ENCODE data around the gene DHRS1. TPM values are rescaled to one million over a fixed set of nuclear protein-coding genes. Genes with fewer than 3 reads are reported as not detected.
A peak's percentile ranks its signal among the peaks of the same experiment; 100 is the strongest.

Gene DHRS1
- total RNA-seq, 2 experiments from 2014 or later: 11.9 to 13.6 TPM

DNA sequence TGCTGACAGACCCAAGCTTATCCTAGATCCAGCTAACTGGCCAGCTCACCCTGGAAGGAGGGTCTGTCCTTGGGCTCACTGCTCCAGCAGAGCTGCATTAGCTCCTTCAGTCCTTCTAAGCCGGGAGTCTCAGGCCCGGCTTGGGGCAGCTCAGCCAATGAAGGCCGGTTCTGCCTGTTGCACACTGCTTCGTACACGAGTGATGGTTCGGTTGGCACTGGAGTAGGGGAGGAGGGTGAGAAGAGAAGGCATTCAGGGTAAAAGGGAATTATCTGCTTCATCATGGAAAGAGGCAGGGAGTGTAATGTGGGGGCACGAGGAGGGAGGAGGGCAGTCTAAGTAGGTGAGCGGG lies 38.2 kb upstream of the DHRS1 start:
- ChIA-PET CTCF (interaction anchor here (0.7 to 12.7 kb wide), 7 partner anchors 26 to 99 kb away, joined by 3 to 454 read pairs (median 5); partner anchors contain the start of genes CBLN3, CIDEB, KHNYN and LTB4R), POLR2A (interaction anchor here (0.6 to 4.8 kb wide), 6 partner anchors 91 to 1143 kb away, joined by 3 to 40 read pairs (median 3); partner anchors contain the start of genes CBLN3, KHNYN and SDR39U1)
- peaks cover 27% of the 10 kb centered on the region for H3K4me1 Mint-ChIP-seq (ENCODE audit: low read depth)
- TF ChIP-seq, protein P1, sequence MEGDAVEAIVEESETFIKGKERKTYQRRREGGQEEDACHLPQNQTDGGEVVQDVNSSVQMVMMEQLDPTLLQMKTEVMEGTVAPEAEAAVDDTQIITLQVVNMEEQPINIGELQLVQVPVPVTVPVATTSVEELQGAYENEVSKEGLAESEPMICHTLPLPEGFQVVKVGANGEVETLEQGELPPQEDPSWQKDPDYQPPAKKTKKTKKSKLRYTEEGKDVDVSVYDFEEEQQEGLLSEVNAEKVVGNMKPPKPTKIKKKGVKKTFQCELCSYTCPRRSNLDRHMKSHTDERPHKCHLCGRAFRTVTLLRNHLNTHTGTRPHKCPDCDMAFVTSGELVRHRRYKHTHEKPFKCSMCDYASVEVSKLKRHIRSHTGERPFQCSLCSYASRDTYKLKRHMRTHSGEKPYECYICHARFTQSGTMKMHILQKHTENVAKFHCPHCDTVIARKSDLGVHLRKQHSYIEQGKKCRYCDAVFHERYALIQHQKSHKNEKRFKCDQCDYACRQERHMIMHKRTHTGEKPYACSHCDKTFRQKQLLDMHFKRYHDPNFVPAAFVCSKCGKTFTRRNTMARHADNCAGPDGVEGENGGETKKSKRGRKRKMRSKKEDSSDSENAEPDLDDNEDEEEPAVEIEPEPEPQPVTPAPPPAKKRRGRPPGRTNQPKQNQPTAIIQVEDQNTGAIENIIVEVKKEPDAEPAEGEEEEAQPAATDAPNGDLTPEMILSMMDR (IDR thresholded peaks at IDR 0.05): no peak
- H3K36me3 Mint-ChIP-seq (ENCODE audit: low read depth): peaks cover 3% of the 10 kb centered on the region
- H3K4me3 Mint-ChIP-seq: no peak overlapping the region
- ATAC-seq (no peak), DNase-seq (no peak)
- H3K9me3 Mint-ChIP-seq: no peaks in the 10 kb centered on the region
- H3K27ac Mint-ChIP-seq: no peak overlapping the region
- intact Hi-C loops (cut with micrococcal nuclease): loop anchor here (5.0 kb wide), 1 partner anchor 35 kb away; no protein-coding TSS in a partner anchor
- peaks cover 21% of the 10 kb centered on the region for H3K27me3 Mint-ChIP-seq

- CTCF ChIA-PET: interaction anchor here (0.7 to 12.7 kb wide), 8 partner anchors 13 to 100 kb away, joined by 3 to 454 read pairs (median 4); partner anchors contain the start of genes CBLN3, CIDEB, KHNYN and LTB4R
- no peak for ATAC-seq
- intact Hi-C loops (cut with micrococcal nuclease): loop anchor here (5.0 kb wide), 1 partner anchor 35 kb away; no protein-coding TSS in a partner anchor
These were observed 37.7 kb upstream of the DHRS1 start for GRCh38 chr14:24337144-24337823.

DNA sequence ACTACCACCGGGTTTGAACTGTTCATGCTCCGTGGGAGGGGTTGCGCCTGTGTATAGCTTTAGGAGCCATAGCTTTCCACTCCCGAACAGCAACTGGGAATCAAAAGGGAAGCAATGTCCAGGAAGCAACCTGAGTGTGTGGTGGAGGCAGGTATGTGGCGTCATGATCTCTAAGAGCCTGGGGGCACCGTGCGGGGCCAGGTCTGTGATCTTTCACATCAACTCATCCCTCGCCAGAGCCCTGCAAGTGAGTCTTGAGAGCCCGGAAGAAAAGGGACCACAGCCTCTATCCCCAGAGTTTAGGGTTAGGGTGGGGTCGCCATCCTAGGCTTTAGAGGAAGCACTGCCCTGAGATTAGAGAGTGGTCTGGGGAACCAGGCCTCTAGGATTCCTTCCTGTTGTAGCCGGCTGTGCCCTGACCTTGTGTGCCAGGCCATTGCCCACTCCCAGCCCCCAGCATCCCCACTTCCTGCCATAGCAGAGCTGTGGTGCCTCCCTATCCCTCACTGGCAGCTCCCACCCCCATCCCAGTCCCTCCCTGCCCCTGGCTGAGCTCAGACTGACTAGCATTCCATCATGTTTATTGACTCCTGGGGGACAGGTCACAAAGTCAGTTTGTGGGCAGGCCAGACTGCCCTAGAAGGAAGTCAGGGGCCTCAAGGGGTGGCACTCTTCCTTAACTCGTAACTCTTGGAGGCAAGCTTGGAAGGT lies 36.0 kb upstream of the DHRS1 start:
- H3K4me3 Mint-ChIP-seq: no peak overlapping the region
- ChIA-PET POLR2A (interaction anchor here (0.8 to 8.5 kb wide), 3 partner anchors 10 to 100 kb away, joined by 3 to 82 read pairs (median 3); partner anchors contain the start of genes CBLN3 and KHNYN), CTCF (interaction anchor here (1.0 to 12.7 kb wide), 7 partner anchors 9 to 101 kb away, joined by 3 to 454 read pairs (median 13); partner anchors contain the start of genes CBLN3, CIDEB and KHNYN)
- TF ChIP-seq, protein P1 (IDR thresholded peaks at IDR 0.05): no peak
- H3K36me3 Mint-ChIP-seq (ENCODE audit: low read depth): peaks cover 3% of the 10 kb centered on the region
- peaks cover 26% of the 10 kb centered on the region for H3K27me3 Mint-ChIP-seq
- no peak overlapping the region for H3K27ac Mint-ChIP-seq
- no peaks in the 10 kb centered on the region for H3K9me3 Mint-ChIP-seq
- intact Hi-C loops (cut with micrococcal nuclease): loop anchor here (5.0 kb wide), 1 partner anchor 37 kb away; no protein-coding TSS in a partner anchor
- ATAC-seq (no peak), DNase-seq (no peak)
- H3K4me1 Mint-ChIP-seq (ENCODE audit: low read depth): peaks cover 35% of the 10 kb centered on the region

More at GRCh38 chr14:24337144-24337823, 37.7 kb upstream of the DHRS1 start:
- TF ChIP-seq, protein P1 (IDR thresholded peaks at IDR 0.05): no peak
- Mint-ChIP-seq H3K9me3 (no peaks in the 10 kb centered on the region), H3K4me1 (ENCODE audit: low read depth) (peaks cover 29% of the 10 kb centered on the region), H3K4me3 (no peak overlapping the region), H3K36me3 (ENCODE audit: low read depth) (peaks cover 3% of the 10 kb centered on the region), H3K27ac (no peak overlapping the region), H3K27me3 (peaks cover 25% of the 10 kb centered on the region)
- POLR2A ChIA-PET: interaction anchor here (1.0 to 4.8 kb wide), 4 partner anchors 94 to 105 kb away, joined by 3 to 40 read pairs (median 3); partner anchors contain the start of genes CBLN3, KHNYN and SDR39U1
- DNase-seq: no peak

DNA sequence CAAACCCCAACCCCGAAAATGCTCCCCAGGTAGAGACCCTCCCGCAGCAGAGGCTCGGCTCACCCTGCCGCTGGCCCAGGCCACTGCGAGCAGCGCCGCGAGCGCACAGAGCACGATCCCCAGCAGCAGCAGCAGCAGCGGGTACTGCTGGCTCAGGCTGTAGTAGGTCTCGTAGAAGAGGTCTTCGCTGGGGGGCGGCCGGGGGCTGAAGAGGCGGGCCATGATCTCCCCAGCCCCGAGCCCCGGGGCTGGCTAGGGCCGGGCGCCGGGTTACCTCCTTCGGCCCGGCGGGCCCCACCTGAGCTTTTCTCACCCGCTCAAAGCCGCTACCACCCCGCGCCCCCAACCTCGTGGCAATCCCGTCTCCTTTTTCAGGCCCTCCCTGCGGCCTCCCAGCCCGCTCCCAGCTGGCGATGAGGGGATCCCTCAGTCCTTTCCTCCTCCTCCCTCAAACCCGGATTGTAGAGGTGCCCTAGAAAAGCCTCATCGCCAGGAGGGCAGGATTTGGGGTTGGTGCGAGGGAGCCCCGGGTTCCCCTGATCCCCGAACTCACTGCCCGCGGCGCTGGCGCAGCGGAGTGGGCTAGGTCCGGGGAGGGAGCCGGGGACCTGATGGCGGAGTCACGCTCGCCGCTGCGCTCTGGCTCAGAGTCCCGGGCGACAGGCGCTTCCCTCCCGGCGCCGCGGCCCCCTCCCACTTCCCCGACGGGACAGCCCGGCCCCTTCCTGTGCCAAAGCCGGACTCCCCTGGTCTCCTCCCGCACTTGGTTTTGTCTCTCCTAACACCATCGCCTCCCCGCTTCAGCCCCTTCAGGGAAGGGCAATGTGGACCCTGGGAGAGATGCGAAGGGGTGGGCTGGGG lies 35.1 kb upstream of the DHRS1 start, which contains the start of gene ADCY4:
ADCY4 (minus strand) TSS at position 641 of the 861 bp plus-strand sequence; CDS start at position 222, 419 bp downstream.
- Mint-ChIP-seq H3K27ac (no peak within 1 kb of the TSS), H3K9me3 (no peaks in the 10 kb centered on the region), H3K4me3 (peak within 1 kb of the TSS; percentile 52), H3K36me3 (ENCODE audit: low read depth) (peaks cover 3% of the 10 kb centered on the region), H3K27me3 (peaks cover 29% of the 10 kb centered on the region), H3K4me1 (ENCODE audit: low read depth) (peaks cover 40% of the 10 kb centered on the region)
- intact Hi-C loops (cut with micrococcal nuclease): loop anchor here (5.0 kb wide), 1 partner anchor 38 kb away; no protein-coding TSS in a partner anchor
- ATAC-seq: no peak
- POLR2A ChIA-PET: interaction anchor here (1.9 to 8.5 kb wide), 4 partner anchors 31 to 107 kb away, joined by 10 to 82 read pairs (median 12); partner anchors contain the start of genes CBLN3, KHNYN and SDR39U1
- DNase-seq: peak; percentile 37
- TF ChIP-seq, protein P1 (IDR thresholded peaks at IDR 0.05): no peak
- CTCF ChIA-PET: interaction anchor here (0.7 to 12.7 kb wide), 24 partner anchors 11 to 125 kb away, joined by 3 to 454 read pairs (median 13); partner anchors contain the start of genes CBLN3, CIDEB, KHNYN and LTB4R

Data from activated CD8-positive, alpha-beta T cell treated with anti-CD3 and anti-CD28 coated beads for 36 hours (primary cell).